ENCODE results near the gene TPBGL.

The TPBGL gene

DNA sequence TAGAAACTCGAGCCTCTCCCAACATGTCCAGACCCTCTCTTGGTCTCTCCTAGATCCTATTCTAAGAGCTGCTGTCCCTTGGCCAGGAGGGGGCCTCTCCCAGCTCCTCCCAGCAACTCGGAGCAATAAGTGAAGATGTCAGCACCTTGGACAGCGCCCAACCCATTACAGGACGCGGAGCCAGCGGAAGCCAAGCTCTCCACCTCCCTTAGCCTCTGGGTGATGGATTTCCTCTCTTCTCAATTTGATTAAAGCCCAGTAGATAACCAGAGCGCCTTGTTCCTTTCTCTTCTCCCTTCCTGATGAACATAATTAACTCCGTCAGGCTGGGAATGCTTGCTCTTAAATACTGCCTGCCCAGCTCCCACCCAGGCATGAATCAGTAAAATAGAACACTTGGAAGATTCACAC lies 26.2 kb upstream of the TPBGL start:
- Histone ChIP-seq H3K36me3 (ENCODE audit: control insufficient read depth, insufficient read depth, low read length) (no peaks in the 10 kb centered on the region), H3K27me3 (replicated peaks; ENCODE audit: control insufficient read depth, insufficient read depth, low read length) (no peaks in the 10 kb centered on the region; the same call in none of the 2 replicates), H3K4me3 (replicated peaks; ENCODE audit: low read depth, low read length) (no peak overlapping the region)
- peak; percentile 15 for DNase-seq (ENCODE audit: extremely low read depth, insufficient read length)
- TF ChIP-seq, protein P1, sequence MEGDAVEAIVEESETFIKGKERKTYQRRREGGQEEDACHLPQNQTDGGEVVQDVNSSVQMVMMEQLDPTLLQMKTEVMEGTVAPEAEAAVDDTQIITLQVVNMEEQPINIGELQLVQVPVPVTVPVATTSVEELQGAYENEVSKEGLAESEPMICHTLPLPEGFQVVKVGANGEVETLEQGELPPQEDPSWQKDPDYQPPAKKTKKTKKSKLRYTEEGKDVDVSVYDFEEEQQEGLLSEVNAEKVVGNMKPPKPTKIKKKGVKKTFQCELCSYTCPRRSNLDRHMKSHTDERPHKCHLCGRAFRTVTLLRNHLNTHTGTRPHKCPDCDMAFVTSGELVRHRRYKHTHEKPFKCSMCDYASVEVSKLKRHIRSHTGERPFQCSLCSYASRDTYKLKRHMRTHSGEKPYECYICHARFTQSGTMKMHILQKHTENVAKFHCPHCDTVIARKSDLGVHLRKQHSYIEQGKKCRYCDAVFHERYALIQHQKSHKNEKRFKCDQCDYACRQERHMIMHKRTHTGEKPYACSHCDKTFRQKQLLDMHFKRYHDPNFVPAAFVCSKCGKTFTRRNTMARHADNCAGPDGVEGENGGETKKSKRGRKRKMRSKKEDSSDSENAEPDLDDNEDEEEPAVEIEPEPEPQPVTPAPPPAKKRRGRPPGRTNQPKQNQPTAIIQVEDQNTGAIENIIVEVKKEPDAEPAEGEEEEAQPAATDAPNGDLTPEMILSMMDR (IDR thresholded peaks at IDR 0.05; ENCODE audit: insufficient read depth, low read length, poor library complexity, severe bottlenecking) = no peak

DNA sequence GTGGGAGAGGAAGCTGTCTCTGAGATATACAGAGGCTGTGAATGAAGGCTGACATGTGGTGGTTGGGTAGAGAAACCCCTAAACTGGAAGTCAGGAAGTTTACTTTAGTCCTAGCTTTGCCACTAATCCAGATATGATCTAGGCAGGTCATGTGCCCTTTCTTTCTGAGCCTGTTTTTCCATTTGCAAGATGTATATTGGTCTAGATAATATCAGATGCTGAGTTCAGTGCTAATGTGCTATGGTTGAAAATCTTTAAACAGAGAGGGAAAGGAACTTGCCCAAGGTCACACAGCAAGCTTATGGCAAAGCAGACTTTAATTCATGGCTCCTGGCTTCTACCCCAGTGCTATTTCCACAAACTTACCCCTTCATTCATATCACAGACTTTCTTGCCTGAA lies 25.7 kb upstream of the TPBGL start:
- no peak for DNase-seq (ENCODE audit: extremely low read depth, insufficient read length)
- H3K27me3 ChIP-seq (replicated peaks; ENCODE audit: control insufficient read depth, insufficient read depth, low read length) = no peaks in the 10 kb centered on the region; the same call in 1 of the 2 replicates
- TF ChIP-seq, protein P1 (IDR thresholded peaks at IDR 0.05; ENCODE audit: insufficient read depth, low read length, poor library complexity, severe bottlenecking) = no peak
- no peak overlapping the region for H3K4me3 ChIP-seq (replicated peaks; ENCODE audit: low read depth, low read length)
- no peaks in the 10 kb centered on the region for H3K36me3 ChIP-seq (ENCODE audit: control insufficient read depth, insufficient read depth, low read length)

DNA sequence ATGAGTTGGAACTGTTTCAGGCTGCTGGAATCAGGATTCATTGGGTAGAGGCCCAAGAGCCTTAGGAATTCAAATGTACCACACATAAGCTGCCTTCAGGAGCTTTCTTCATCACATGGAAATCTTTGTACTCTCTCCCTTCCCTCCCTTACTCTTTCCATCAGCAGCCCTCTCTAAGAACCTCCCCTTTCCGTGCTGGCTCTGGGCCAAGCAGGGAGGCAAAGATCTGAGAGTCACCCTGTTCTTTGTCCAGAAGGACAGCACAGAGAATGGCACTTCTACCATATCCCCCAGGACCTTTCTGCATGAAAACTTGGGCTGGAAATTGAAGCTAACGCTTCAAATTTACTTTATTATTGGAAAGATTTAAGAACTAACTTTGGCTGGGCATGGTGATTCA lies 20.7 kb upstream of the TPBGL start:
- Histone ChIP-seq H3K4me3 (replicated peaks; ENCODE audit: low read depth, low read length) (no peak overlapping the region), H3K36me3 (ENCODE audit: control insufficient read depth, insufficient read depth, low read length) (no peaks in the 10 kb centered on the region), H3K27me3 (replicated peaks; ENCODE audit: control insufficient read depth, insufficient read depth, low read length) (no peaks in the 10 kb centered on the region; the same call in 1 of the 2 replicates)
- TF ChIP-seq, protein P1 (IDR thresholded peaks at IDR 0.05; ENCODE audit: insufficient read depth, low read length, poor library complexity, severe bottlenecking) = no peak
- DNase-seq (ENCODE audit: extremely low read depth, insufficient read length) = no peak

DNA sequence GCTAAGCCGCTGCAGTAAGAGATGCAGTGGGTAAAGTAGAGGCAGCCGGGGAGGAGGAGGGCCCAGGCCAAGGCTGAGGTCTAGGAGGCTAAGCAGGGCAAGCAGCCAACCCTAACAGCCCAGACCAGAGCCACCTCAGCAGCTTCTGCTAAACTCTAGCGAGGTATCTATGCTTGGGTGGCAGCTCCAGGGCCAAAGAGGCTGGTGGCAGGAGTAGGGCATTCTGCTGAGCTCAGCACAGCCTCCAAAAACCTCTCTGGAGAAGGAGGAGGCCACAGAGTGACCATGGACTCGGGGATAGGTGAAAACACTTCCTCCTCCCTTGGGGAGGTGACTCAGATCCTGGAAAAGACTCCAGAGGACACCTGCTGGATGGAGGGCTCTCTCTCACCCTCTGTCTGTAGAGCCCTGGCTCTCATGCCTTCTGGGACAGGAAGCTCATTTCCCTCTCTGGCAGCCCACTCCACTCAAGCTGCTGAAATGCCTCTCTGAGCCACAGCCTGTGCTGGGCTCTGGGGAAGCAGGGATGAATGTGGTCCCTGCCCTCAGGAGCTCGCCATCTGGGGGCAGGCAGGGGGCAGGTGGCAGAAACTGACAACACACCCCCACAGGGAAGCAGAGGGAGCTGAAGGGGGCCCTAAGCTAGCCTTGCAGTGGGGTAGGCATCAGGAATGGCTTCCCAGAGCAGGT lies 16.5 kb upstream of the TPBGL start:
- DNase-seq (ENCODE audit: extremely low read depth, insufficient read length) = no peak
- Histone ChIP-seq H3K27me3 (replicated peaks; ENCODE audit: control insufficient read depth, insufficient read depth, low read length) (no peaks in the 10 kb centered on the region; the same call in 1 of the 2 replicates), H3K36me3 (ENCODE audit: control insufficient read depth, insufficient read depth, low read length) (no peaks in the 10 kb centered on the region), H3K4me3 (replicated peaks; ENCODE audit: low read depth, low read length) (no peak overlapping the region)
- TF ChIP-seq, protein P1 (IDR thresholded peaks at IDR 0.05; ENCODE audit: insufficient read depth, low read length, poor library complexity, severe bottlenecking) = no peak

DNA sequence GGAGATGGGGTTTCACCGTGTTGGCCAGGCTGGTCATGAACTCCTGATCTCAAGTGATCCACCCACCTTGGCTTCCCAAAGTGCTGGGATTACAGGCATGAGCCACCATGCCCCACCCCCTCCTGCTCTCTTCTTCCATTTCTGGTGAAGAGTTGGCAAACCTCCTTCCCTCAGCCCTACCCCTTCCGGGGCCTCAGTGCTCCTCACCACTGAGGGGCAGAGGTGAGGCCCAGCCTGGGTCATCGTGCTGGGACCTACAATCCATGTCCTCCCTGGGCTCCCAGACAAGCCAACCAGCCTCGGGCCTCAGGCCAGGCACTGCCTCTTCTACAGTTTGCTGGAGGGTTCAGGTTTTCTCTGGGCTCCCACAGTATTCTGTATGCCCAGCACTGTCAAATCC lies 14.8 kb upstream of the TPBGL start:
- DNase-seq (ENCODE audit: extremely low read depth, insufficient read length) = no peak
- TF ChIP-seq, protein P1 (IDR thresholded peaks at IDR 0.05; ENCODE audit: insufficient read depth, low read length, poor library complexity, severe bottlenecking) = no peak
- Histone ChIP-seq H3K36me3 (ENCODE audit: control insufficient read depth, insufficient read depth, low read length) (no peaks in the 10 kb centered on the region), H3K4me3 (replicated peaks; ENCODE audit: low read depth, low read length) (no peak overlapping the region), H3K27me3 (replicated peaks; ENCODE audit: control insufficient read depth, insufficient read depth, low read length) (no peaks in the 10 kb centered on the region; the same call in 1 of the 2 replicates)

Measured in GM06990 (cell line).